ENCODE results near the gene DLX3. TPM values are rescaled to one million over a fixed set of nuclear protein-coding genes. Genes with fewer than 3 reads are reported as not detected.

DLX3 gene
- total and polyA plus RNA-seq, 2 of the 8 experiments (the other 6 are each of a cell fraction or from before 2014, with no cell fraction given), result 0.15 to 0.20 TPM

- no peak for TF ChIP-seq CHD7 (IDR thresholded peaks at IDR 0.05; ENCODE audit: insufficient replicate concordance, low read length)
- no peak for TF ChIP-seq SIX5 (IDR thresholded peaks at IDR 0.05; ENCODE audit: low read depth, low read length)
- no peak for TF ChIP-seq NRF1 (IDR thresholded peaks at IDR 0.05; ENCODE audit: low read depth, low read length)
- TF ChIP-seq CBX8 (IDR thresholded peaks at IDR 0.05; ENCODE audit: borderline replicate concordance, low read depth, low read length), result no peak
- no peak for TF ChIP-seq FOSL1 (IDR thresholded peaks at IDR 0.05; ENCODE audit: insufficient read depth, low read depth, low read length)
- TF ChIP-seq SP4 (IDR thresholded peaks at IDR 0.05; ENCODE audit: low read length), result no peak
- no peak for TF ChIP-seq SP1 (IDR thresholded peaks at IDR 0.05; ENCODE audit: low read depth, low read length)
- no peak for TF ChIP-seq POLR2A (IDR thresholded peaks at IDR 0.05; ENCODE audit: control extremely low read depth in 1 of 2, low read depth in 2 of 2, low read length in 2 of 2)
- no peak for TF ChIP-seq GTF2F1 (IDR thresholded peaks at IDR 0.05; ENCODE audit: borderline replicate concordance, low read depth, low read length)
- TF ChIP-seq EP300 (IDR thresholded peaks at IDR 0.05; ENCODE audit: borderline replicate concordance in 1 of 2, low read depth in 2 of 2, low read length in 2 of 2), result no peak
- no peak for TF ChIP-seq BACH1 (IDR thresholded peaks at IDR 0.05; ENCODE audit: low read length)
- no peak for TF ChIP-seq CREB1 (IDR thresholded peaks at IDR 0.05)
- TF ChIP-seq SP2 (IDR thresholded peaks at IDR 0.05; ENCODE audit: low read length), result no peak
- no peak for TF ChIP-seq KDM5A (IDR thresholded peaks at IDR 0.05; ENCODE audit: low read length)
Measured at GRCh38 chr17:49991409-49991808, 3.6 kb downstream of the DLX3 start (continued).
